Endodermal cell (in vitro differentiated cells): Measurements from ENCODE around the gene DSCAML1. TPM values are rescaled to one million over a fixed set of nuclear protein-coding genes. Genes with fewer than 3 reads are reported as not detected.

Source experiments
- DNase-seq: peaks from one replicate; pipeline ENCODE4 v3.0.0-alpha.2; 2017
- H3K27ac ChIP-seq: 2 replicates; pipeline ENCODE4 v1.5.1; 2013; ENCODE audit warnings: mild to moderate bottlenecking, low read depth, low read length, moderate library complexity
- H3K27me3 ChIP-seq: 2 replicates; pipeline ENCODE4 v1.6.1; 2013; ENCODE audit warnings: mild to moderate bottlenecking, low read length, moderate library complexity; ENCODE audit not compliant: insufficient read depth, control insufficient read depth, poor library complexity, severe bottlenecking
- H3K36me3 ChIP-seq: 2 replicates; pipeline ENCODE4 v1.7.0; 2013; ENCODE audit warnings: mild to moderate bottlenecking, low read length, moderate library complexity; ENCODE audit not compliant: control insufficient read depth, insufficient read depth
- H3K4me1 ChIP-seq: one replicate; pipeline ENCODE4 v1.7.0; 2013; ENCODE audit warnings: low read length; ENCODE audit not compliant: control insufficient read depth, insufficient read depth
- H3K4me3 ChIP-seq: 2 replicates; pipeline ENCODE4 v1.5.1; 2013; ENCODE audit warnings: mild to moderate bottlenecking, low read length, moderate library complexity
- H3K9ac ChIP-seq: 2 replicates; pipeline ENCODE4 v1.6.1; 2013; ENCODE audit warnings: mild to moderate bottlenecking, low read length, moderate library complexity; ENCODE audit not compliant: poor library complexity, severe bottlenecking; ENCODE audit errors: extremely low read depth
- H3K9me3 ChIP-seq: 2 replicates; pipeline ENCODE4 v1.6.1; 2013; ENCODE audit warnings: mild to moderate bottlenecking, low read length, moderate library complexity; ENCODE audit not compliant: control insufficient read depth
- H3K27ac Mint-ChIP-seq: 2 replicates; pipeline ENCODE4 v1.8.0; 2020; ENCODE audit warnings: mixed read lengths
- H3K27me3 Mint-ChIP-seq: 2 replicates; pipeline ENCODE4 v1.8.0; 2021; ENCODE audit warnings: mild to moderate bottlenecking, mixed read lengths; ENCODE audit not compliant: insufficient read depth
- H3K36me3 Mint-ChIP-seq: 2 replicates; pipeline ENCODE4 v1.8.0; 2020; ENCODE audit warnings: low read depth, mixed read lengths
- H3K4me1 Mint-ChIP-seq: 2 replicates; pipeline ENCODE4 v1.8.0; 2020; ENCODE audit warnings: mixed read lengths
- H3K4me3 Mint-ChIP-seq: 2 replicates; pipeline ENCODE4 v1.8.0; 2020; ENCODE audit warnings: mild to moderate bottlenecking, moderate library complexity, mixed read lengths
- H3K9me3 Mint-ChIP-seq: 2 replicates; pipeline ENCODE4 v1.8.0; 2020; ENCODE audit warnings: mild to moderate bottlenecking, mixed read lengths
- CTCF ChIP-seq: fragments of 200-600 bp; sonication (generic); conservative IDR thresholded peaks from 2 replicates; pipeline ENCODE4 v1.5.0; 2021; ENCODE audit warnings: antibody characterized with exemption, mild to moderate bottlenecking
- WGBS, 2 experiments: methylation state at CpG; one replicate each; pipeline versions ENCODE4 v1.1.5 to v1.1.7; 2013; ENCODE audit warnings: missing lambda C conversion rate in 2 of 2, mixed read lengths in 1 of 2; ENCODE audit not compliant: insufficient coverage in 1 of 2, insufficient read length in 1 of 2; 5-methylcytosine and 5-hydroxymethylcytosine counted together
- total RNA-seq, 2 donors: library from RNA; stranded (reverse); fragmentation: NEBNext Ultra II Directional in 1 of 2; extraction: Animal tissue kit (Norgen Biotek cat#: 25700) in 1 of 2; gene quantifications; 2 replicates in 1 of 2; 3 replicates in 1 of 2; pipeline ENCODE4 v1.2.1, GENCODE V29; 2021

The DSCAML1 gene
- total RNA-seq, 2 donors from 2014 or later: 5.6 to 10.9 TPM

DNA sequence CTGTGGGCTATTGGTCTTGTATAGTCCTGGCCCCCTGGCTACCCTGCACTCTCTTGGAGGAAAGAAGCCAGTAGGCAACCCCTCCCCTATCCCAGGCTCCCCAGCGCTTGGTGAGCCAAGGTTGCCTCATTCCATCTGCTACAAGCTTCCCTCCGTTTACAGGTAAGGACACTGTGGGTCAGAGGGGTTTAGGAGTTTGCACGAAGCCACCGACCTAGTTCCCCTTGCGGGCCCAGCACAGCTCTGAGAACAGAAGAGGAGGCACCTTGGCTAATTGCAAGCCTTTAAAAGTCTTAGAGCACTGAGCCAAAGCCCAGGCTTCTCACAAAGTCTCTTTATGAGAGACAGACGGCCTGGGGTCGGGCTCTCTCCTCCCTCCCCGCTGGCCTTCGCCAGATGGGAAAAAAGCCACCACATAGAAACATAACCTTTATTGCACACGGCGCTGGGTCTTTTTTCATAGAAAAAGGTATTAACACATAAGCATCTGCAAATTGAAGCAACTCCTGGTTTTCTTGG lies 369.6 kb downstream of the DSCAML1 start:
- 87 to 92% methylated on average over 8 to 11 of the region's 11 CpGs for WGBS, 2 experiments
- no peak overlapping the region for H3K4me3 Mint-ChIP-seq

GRCh38 chr11:117426941-117427340 lies 370.1 kb downstream of the DSCAML1 start:
- no peak for DNase-seq
- Mint-ChIP-seq H3K4me3 (no peak overlapping the region), H3K36me3 (no peaks in the 10 kb centered on the region), H3K27me3 (peaks cover 27% of the 10 kb centered on the region), H3K9me3 (no peaks in the 10 kb centered on the region), H3K27ac (no peak overlapping the region), H3K4me1 (peaks cover 30% of the 10 kb centered on the region)
- peaks cover 7% of the 10 kb centered on the region for H3K4me1 ChIP-seq
- 91 to 95% methylated on average over 7 of the region's 7 CpGs for WGBS, 2 experiments
- TF ChIP-seq CTCF: no peak
- no peaks in the 10 kb centered on the region for H3K9me3 ChIP-seq
- H3K27ac ChIP-seq: no peak overlapping the region
- H3K36me3 ChIP-seq: no peaks in the 10 kb centered on the region
- H3K9ac ChIP-seq: no peak overlapping the region
- no peak overlapping the region for H3K4me3 ChIP-seq
- peaks cover 29% of the 10 kb centered on the region for H3K27me3 ChIP-seq

More for the DNA sequence above, 369.6 kb downstream of the DSCAML1 start:
- peaks cover 30% of the 10 kb centered on the region for H3K4me1 Mint-ChIP-seq
- Histone ChIP-seq H3K27ac (no peak overlapping the region), H3K9ac (no peak overlapping the region), H3K36me3 (no peaks in the 10 kb centered on the region), H3K9me3 (no peaks in the 10 kb centered on the region), H3K4me1 (peaks cover 7% of the 10 kb centered on the region), H3K4me3 (no peak overlapping the region), H3K27me3 (peaks cover 29% of the 10 kb centered on the region)
- no peak for TF ChIP-seq CTCF
- peaks cover 30% of the 10 kb centered on the region for H3K27me3 Mint-ChIP-seq
- H3K9me3 Mint-ChIP-seq: no peaks in the 10 kb centered on the region
- no peaks in the 10 kb centered on the region for H3K36me3 Mint-ChIP-seq
- H3K27ac Mint-ChIP-seq: no peak overlapping the region
- no peak for DNase-seq

DNA sequence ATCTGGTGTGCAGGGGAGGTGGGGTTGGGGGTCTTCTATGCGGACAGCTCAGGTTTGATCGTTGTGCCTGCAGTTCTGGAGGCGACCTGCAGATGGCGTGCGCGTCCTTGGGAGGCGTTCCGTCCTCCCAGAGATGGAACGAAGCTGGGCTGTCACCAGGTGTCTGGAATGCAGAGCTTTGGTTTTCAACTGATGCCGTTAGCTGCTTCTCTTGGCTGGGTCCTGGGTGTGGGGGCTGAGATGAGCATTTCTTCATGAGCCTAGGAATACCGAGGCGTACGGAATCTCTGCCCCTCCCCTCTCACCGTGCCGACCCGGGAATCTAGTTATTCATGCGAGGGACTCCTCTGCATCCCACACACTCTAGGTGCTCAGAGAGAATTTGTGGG lies 370.7 kb downstream of the DSCAML1 start:
- no peaks in the 10 kb centered on the region for H3K36me3 ChIP-seq
- H3K4me3 ChIP-seq: no peak overlapping the region
- Mint-ChIP-seq H3K4me3 (no peak overlapping the region), H3K9me3 (no peaks in the 10 kb centered on the region), H3K4me1 (peaks cover 32% of the 10 kb centered on the region), H3K36me3 (no peaks in the 10 kb centered on the region), H3K27me3 (peaks cover 27% of the 10 kb centered on the region), H3K27ac (no peak overlapping the region)
- peaks cover 7% of the 10 kb centered on the region for H3K4me1 ChIP-seq
- no peak overlapping the region for H3K27ac ChIP-seq
- peak; percentile 96 for DNase-seq
- no peak overlapping the region for H3K9ac ChIP-seq
- H3K9me3 ChIP-seq: no peaks in the 10 kb centered on the region
- peak; percentile 98 for TF ChIP-seq CTCF
- peaks cover 29% of the 10 kb centered on the region for H3K27me3 ChIP-seq
- 0 to 9% methylated on average over 7 to 17 of the region's 17 CpGs for WGBS, 2 experiments
